IgD-negative memory B cell (primary cell): ENCODE results near the gene GPR3. TPM values are rescaled to one million over a fixed set of nuclear protein-coding genes. Genes with fewer than 3 reads are reported as not detected.
"Not testable (repeated sequence)": the region's sequence is repeated elsewhere in the genome, so short reads cannot be mapped to it uniquely, and the experiment has no call there.

Experiments used
- H3K27ac Mint-ChIP-seq, 3 donors: one replicate each; pipeline ENCODE4 v1.8.0; 2020 to 2022; ENCODE audit warnings: mild to moderate bottlenecking in 3 of 3, mixed read lengths in 3 of 3, moderate library complexity in 1 of 3
- H3K27me3 Mint-ChIP-seq: one replicate; pipeline ENCODE4 v1.8.0; 2021; ENCODE audit warnings: mixed read lengths
- H3K36me3 Mint-ChIP-seq: one replicate; pipeline ENCODE4 v1.8.0; 2020; ENCODE audit warnings: mild to moderate bottlenecking, mixed read lengths
- H3K4me1 Mint-ChIP-seq, 3 donors: one replicate each; pipeline ENCODE4 v1.8.0; 2020 to 2022; ENCODE audit warnings: mixed read lengths in 3 of 3, mild to moderate bottlenecking in 1 of 3
- H3K4me3 Mint-ChIP-seq, 4 donors: one replicate each; pipeline ENCODE4 v1.8.0; 2020 to 2022; ENCODE audit warnings: mild to moderate bottlenecking in 4 of 4, mixed read lengths in 4 of 4, moderate library complexity in 3 of 4
- H3K9me3 Mint-ChIP-seq, 3 donors: one replicate each; pipeline ENCODE4 v1.8.0; 2020 to 2021; ENCODE audit warnings: mixed read lengths in 3 of 3, mild to moderate bottlenecking in 1 of 3
- polyA plus RNA-seq: library from polyadenylated mRNA; unstranded; fragments of 300-500 nt; fragmentation: Illumina TruSeq; gene quantifications from one replicate; pipeline ENCODE4 v1.2.3, GENCODE V29; 2021

Gene GPR3
- polyA plus RNA-seq, 1 donor from 2014 or later: 0.16 TPM

GRCh38 chr1:27397110-27397509 is 4.7 kb downstream of the GPR3 start:
- peaks cover 2% of the 10 kb centered on the region for H3K36me3 Mint-ChIP-seq
- peak overlapping the region in 2 of 3 donors; percentile 23 to 39 for H3K27ac Mint-ChIP-seq

GRCh38 chr1:27397749-27398148 is 5.3 kb downstream of the GPR3 start:
- Mint-ChIP-seq H3K27me3 (no peaks in the 10 kb centered on the region), H3K36me3 (peaks cover 2% of the 10 kb centered on the region), H3K9me3 (no peaks in the 10 kb centered on the region), H3K4me1 (peaks cover 8 to 12% (median 12%) of the 10 kb centered on the region in 3 donors), H3K4me3 (no peak overlapping the region), H3K27ac (peak overlapping the region in 2 of 3 donors; percentile 53 to 86)

More at GRCh38 chr1:27397110-27397509, 4.7 kb downstream of the GPR3 start:
- H3K4me3 Mint-ChIP-seq: no peak overlapping the region
- H3K9me3 Mint-ChIP-seq: no peaks in the 10 kb centered on the region
- H3K27me3 Mint-ChIP-seq: peaks cover under 1% of the 10 kb centered on the region
- H3K4me1 Mint-ChIP-seq: peaks cover 6 to 13% (median 9%) of the 10 kb centered on the region in 3 donors

DNA sequence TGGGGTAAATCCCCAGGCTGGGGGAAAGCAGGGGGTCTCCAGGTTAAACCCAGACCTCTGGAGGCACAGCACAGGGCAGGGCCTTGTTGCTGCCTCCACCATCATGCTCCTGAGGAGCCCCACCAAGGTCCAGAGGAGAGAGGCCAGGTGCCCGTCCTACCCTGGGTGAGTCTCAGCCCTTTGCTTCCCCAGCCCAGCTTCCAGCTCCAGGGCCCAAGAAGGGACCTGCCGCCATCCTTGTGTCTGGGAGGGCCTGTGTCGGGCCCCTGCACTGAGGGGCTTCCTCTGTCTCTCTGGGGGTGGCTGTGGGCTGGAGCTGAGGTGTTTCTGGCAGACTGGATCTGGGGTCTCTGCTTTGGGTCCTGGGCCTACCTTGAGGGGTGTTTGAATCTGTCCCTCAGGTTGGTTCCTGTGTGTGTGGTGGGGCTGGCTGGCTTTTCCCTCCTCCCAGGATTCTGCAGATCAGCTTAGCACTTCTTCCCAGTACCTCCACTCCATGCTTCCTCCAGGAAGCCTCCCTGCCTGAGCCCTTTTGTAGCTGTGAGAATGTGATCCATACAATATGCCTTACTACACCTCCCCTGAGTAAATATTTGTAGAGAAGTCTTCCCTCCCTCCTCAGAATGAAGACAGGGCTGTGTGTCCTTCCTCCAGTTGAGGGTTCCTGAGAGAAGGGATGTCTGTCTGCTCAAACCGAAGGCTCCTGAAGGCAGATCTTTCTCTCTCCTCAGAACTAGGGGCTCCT is 6.2 kb downstream of the GPR3 start:
- Mint-ChIP-seq H3K27ac (peak overlapping the region in 2 of 3 donors; percentile 53 to 86), H3K4me1 (peaks cover 17 to 21% (median 20%) of the 10 kb centered on the region in 3 donors), H3K36me3 (peaks cover 2% of the 10 kb centered on the region), H3K4me3 (no peak overlapping the region), H3K27me3 (no peaks in the 10 kb centered on the region), H3K9me3 (no peaks in the 10 kb centered on the region)

- H3K4me3 Mint-ChIP-seq: no peak overlapping the region
- no peaks in the 10 kb centered on the region for H3K36me3 Mint-ChIP-seq
- no peaks in the 10 kb centered on the region for H3K27me3 Mint-ChIP-seq
- peak overlapping the region in 1 of 3 donors; percentile 37 for H3K27ac Mint-ChIP-seq
- peaks cover 25 to 29% (median 28%) of the 10 kb centered on the region in 3 donors for H3K4me1 Mint-ChIP-seq
- no peaks in the 10 kb centered on the region for H3K9me3 Mint-ChIP-seq
Observed at GRCh38 chr1:27399251-27400025, 7.0 kb downstream of the GPR3 start.

DNA sequence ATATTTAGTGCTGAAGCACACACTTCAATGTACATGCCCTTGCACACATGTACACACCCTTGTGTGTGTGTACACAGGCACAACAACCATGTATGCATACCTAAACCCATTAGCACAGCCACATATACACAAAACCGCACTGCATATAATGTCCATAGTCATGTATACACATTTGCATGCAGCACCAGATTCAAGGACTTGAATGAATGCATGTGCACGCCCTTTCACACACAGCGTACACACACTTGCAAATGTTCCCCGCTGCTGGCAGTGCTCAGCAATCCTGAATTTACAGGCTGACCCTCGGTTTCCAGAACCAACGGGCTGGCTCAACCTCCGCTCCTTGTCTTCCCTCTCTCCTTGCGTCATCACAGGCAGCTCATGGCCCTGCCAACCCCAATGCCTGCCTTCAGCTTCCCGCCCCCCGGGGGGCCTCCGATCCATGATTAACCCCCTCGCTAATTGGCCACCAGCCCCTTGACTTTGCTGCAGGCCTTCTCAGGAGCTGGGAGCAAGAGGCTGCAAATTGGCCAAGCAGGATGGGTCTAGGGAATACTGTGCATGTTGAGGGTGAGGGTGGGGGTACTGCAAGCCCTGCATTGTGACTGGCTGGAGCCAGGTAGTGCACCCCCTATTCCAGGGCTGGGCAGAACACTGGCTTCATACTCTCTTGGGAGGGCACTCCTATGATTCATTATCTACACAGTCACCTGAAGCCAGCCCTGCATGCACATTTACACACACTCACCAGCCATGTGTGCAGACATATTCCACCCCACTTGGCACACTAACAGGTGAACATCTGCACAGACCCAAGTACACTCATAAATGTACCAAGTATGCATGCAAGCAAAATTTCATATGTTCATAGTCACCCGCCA is 7.9 kb downstream of the GPR3 start:
- Mint-ChIP-seq H3K27ac (peak overlapping the region in 1 of 3 donors; percentile 16), H3K4me1 (peaks cover 24 to 28% (median 25%) of the 10 kb centered on the region in 3 donors), H3K4me3 (no peak overlapping the region), H3K36me3 (no peaks in the 10 kb centered on the region), H3K27me3 (no peaks in the 10 kb centered on the region), H3K9me3 (no peaks in the 10 kb centered on the region)

DNA sequence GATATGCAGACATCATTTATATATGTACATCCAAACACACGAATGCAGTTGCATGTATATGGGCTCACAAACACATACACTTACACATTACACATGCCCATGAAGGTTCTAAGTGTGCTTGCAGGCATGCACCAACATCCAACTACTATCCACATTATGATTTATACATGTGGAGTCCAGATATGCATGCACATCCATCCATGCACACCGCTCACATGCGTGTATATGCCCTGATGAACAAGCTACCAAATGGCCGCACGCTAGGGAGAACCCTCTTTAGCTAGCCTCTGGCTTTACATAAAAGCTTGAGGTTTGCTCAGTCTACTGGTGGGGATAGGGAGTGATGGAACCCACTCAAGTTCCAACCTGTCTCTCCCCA is 8.5 kb downstream of the GPR3 start:
- Mint-ChIP-seq H3K27me3 (no peaks in the 10 kb centered on the region), H3K4me1 (peaks cover 22 to 28% (median 24%) of the 10 kb centered on the region in 3 donors), H3K27ac (peak overlapping the region in 1 of 3 donors; percentile 16), H3K9me3 (no peaks in the 10 kb centered on the region), H3K4me3 (no peak overlapping the region), H3K36me3 (no peaks in the 10 kb centered on the region)

DNA sequence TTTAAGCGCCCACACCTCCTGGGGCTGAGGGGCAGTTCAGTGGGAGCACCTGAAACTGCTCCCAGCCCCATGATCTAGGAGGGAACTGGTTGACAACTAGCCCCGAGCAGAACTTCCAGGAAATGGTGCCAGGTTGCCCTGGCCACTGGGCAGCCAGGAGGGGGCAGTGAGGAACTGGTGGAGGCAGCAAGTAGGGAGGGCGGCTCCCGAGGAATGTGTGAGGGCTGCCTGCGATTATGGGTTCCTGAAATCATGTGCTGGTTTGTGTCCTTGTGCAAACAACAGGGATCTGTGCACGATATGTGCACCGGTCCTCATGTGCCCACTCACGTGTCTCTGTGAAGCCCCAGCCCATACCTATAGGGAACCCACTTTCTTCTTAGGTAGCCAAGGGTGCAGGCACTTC is 9.9 kb downstream of the GPR3 start:
- Mint-ChIP-seq H3K4me3 (peak overlapping the region in 3 of 4 donors; percentile 41 to 82 (median 79)), H3K27me3 (no peaks in the 10 kb centered on the region), H3K27ac (peak overlapping the region; percentile 10 to 94 (median 93)), H3K4me1 (peaks cover 30 to 36% (median 32%) of the 10 kb centered on the region in 3 donors), H3K36me3 (peaks cover 2% of the 10 kb centered on the region), H3K9me3 (no peaks in the 10 kb centered on the region)

DNA sequence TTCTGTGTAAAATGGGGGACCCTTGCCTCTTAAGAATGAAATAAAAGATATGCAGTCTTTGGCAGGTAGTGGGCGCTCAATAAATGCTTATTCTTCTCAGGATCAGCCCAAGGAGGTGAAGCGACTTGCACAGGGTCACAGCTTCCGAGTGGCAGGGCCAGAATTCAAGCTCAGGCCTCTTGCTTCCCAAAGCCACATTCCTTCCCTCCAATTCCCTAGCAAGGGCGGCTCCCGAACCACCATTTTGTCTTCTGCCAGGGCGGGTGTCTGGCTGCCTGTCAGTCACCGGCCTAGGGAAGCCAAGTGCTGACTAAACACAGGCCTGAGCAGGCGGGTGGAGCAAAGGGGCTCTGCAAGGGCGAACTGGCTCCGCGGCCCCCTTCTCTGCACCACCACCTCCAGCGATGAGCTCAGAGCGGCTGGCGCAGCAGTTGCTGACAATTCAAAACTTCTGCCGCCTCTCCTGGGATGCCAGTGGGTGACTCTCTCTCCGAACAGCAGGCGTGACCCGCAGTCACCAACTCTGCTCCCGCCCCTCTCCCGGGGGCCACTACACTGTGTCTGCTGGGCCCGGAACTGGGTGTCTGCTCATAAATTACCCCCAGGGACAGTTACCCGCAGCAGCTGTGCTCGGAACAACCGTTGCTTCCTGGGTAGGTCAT is 10.8 kb downstream of the GPR3 start:
- peak overlapping the region; percentile 10 to 94 (median 93) for H3K27ac Mint-ChIP-seq
- H3K36me3 Mint-ChIP-seq: peaks cover 5% of the 10 kb centered on the region
- H3K27me3 Mint-ChIP-seq: no peaks in the 10 kb centered on the region
- peak overlapping the region; percentile 70 to 90 (median 80) for H3K4me3 Mint-ChIP-seq
- no peaks in the 10 kb centered on the region for H3K9me3 Mint-ChIP-seq
- H3K4me1 Mint-ChIP-seq: peaks cover 32 to 39% (median 35%) of the 10 kb centered on the region in 3 donors

GRCh38 chr1:27403931-27404330 is 11.5 kb downstream of the GPR3 start:
- H3K27ac Mint-ChIP-seq: peak overlapping the region; percentile 10 to 94 (median 93)
- no peaks in the 10 kb centered on the region for H3K9me3 Mint-ChIP-seq
- H3K27me3 Mint-ChIP-seq: no peaks in the 10 kb centered on the region
- peaks cover 6% of the 10 kb centered on the region for H3K36me3 Mint-ChIP-seq
- peaks cover 32 to 40% (median 35%) of the 10 kb centered on the region in 3 donors for H3K4me1 Mint-ChIP-seq
- H3K4me3 Mint-ChIP-seq: peak overlapping the region in 3 of 4 donors; percentile 23 to 84 (median 79)

GRCh38 chr1:27405074-27405473 is 12.7 kb downstream of the GPR3 start:
- H3K4me1 Mint-ChIP-seq: peaks cover 32 to 40% (median 35%) of the 10 kb centered on the region in 3 donors

GRCh38 chr1:27405598-27406361 is 13.4 kb downstream of the GPR3 start:
- Mint-ChIP-seq H3K27ac (peak overlapping the region; percentile 46 to 63 (median 53)), H3K4me1 (peaks cover 32 to 38% (median 35%) of the 10 kb centered on the region in 3 donors)
- not testable (repeated sequence) for H3K9me3 Mint-ChIP-seq, H3K27me3 Mint-ChIP-seq, H3K4me3 Mint-ChIP-seq, H3K36me3 Mint-ChIP-seq

More at GRCh38 chr1:27405074-27405473, 12.7 kb downstream of the GPR3 start:
- Mint-ChIP-seq H3K27me3 (no peaks in the 10 kb centered on the region), H3K36me3 (peaks cover 6% of the 10 kb centered on the region), H3K4me3 (no peak overlapping the region), H3K9me3 (no peaks in the 10 kb centered on the region), H3K27ac (peak overlapping the region in 1 of 3 donors; percentile 31)

DNA sequence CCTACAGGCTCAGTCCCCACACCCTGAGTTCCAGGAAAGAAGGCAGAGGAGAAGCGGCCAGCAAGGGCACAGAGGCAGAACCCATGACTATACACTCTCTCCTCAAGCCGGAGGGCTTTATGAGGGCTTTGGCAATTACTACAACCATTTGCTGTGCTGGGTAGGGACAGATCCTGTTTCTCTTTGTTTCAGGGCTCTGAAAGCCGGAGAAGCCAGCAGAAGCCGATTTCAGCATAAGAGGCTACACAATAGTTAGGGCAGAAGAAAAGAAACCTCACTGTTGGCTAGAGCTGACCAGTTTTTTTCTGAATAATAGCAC is 13.9 kb downstream of the GPR3 start:
- H3K27ac Mint-ChIP-seq: peak overlapping the region in 2 of 3 donors; percentile 46 to 63
- H3K36me3 Mint-ChIP-seq: peaks cover 6% of the 10 kb centered on the region
- H3K4me3 Mint-ChIP-seq: peak overlapping the region in 1 of 4 donors; percentile 57
- peaks cover 31 to 38% (median 35%) of the 10 kb centered on the region in 3 donors for H3K4me1 Mint-ChIP-seq
- no peaks in the 10 kb centered on the region for H3K9me3 Mint-ChIP-seq
- H3K27me3 Mint-ChIP-seq: no peaks in the 10 kb centered on the region

DNA sequence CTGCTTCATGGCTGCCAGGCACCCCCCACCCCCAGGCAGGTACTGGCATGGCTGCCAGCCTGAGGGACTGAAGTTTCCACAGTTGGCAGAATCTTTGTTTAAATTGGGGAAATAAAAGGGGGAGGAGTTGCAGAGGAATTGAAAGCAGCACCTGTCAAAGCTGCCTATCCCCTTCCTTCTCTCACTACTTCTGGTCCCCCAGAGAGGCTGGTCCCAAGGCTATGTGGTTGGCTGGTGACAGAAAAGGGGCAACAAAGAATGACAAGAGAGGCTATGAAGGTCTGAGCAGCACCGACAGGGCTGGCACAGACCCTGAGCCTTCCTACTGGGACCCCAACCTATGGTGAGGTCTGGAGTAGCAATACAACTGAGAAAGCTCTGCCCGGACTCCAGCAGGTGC is 14.4 kb downstream of the GPR3 start:
- peak overlapping the region; percentile 63 to 88 (median 74) for H3K27ac Mint-ChIP-seq
- H3K27me3 Mint-ChIP-seq, H3K9me3 Mint-ChIP-seq, H3K36me3 Mint-ChIP-seq: not testable (repeated sequence)
- peaks cover 30 to 35% (median 35%) of the 10 kb centered on the region in 3 donors for H3K4me1 Mint-ChIP-seq
- peak overlapping the region in 3 of 4 donors; percentile 12 to 79 (median 60) for H3K4me3 Mint-ChIP-seq
